GM13976 (cell line): ENCODE data around the gene GREM2.

Experiments
- DNase-seq: peaks from one replicate; pipeline ENCODE4 v3.0.0; 2012; ENCODE audit warnings: low spot score
- in situ Hi-C: fragments of 300-500 bp; cut with MboI; formaldehyde crosslinking; loops from one replicate; pipeline ENCODE4 v1.12.0; 2022; ENCODE audit warnings: low sequenced_read_pairs, mixed read lengths, inconsistent platforms; ENCODE audit not compliant: unreplicated experiment
- TF ChIP-seq, protein P1 (sequence below): IDR thresholded peaks from 2 replicates; pipeline ENCODE4 v1.5.1; 2012; ENCODE audit warnings: borderline replicate concordance, mild to moderate bottlenecking; ENCODE audit not compliant: insufficient read depth; ENCODE audit errors: extremely low read depth, missing control alignments, control extremely low read depth

The GREM2 gene

DNA sequence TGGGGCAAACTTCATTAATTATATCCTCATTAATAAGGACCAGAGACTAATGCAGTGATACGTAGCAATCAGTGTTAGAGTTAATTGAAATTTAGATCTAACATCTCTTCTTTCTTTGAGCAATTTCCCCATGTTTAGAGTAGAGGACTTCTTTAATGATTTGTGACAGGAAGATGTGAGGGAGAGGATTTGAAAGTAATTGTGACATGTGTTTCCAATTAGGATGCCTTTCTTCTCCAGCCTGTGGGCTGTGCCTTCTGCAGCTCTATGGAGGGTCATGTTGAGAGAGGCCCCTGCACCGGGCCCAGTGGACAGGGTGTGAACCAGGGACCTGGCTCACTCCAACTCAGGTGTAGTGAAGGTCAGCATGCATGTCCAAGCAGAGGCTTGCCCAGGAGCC lies 103.0 kb downstream of the GREM2 start:
- TF ChIP-seq, protein P1, sequence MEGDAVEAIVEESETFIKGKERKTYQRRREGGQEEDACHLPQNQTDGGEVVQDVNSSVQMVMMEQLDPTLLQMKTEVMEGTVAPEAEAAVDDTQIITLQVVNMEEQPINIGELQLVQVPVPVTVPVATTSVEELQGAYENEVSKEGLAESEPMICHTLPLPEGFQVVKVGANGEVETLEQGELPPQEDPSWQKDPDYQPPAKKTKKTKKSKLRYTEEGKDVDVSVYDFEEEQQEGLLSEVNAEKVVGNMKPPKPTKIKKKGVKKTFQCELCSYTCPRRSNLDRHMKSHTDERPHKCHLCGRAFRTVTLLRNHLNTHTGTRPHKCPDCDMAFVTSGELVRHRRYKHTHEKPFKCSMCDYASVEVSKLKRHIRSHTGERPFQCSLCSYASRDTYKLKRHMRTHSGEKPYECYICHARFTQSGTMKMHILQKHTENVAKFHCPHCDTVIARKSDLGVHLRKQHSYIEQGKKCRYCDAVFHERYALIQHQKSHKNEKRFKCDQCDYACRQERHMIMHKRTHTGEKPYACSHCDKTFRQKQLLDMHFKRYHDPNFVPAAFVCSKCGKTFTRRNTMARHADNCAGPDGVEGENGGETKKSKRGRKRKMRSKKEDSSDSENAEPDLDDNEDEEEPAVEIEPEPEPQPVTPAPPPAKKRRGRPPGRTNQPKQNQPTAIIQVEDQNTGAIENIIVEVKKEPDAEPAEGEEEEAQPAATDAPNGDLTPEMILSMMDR = no peak
- in situ Hi-C loops = no loop called here
- no peak for DNase-seq

DNA sequence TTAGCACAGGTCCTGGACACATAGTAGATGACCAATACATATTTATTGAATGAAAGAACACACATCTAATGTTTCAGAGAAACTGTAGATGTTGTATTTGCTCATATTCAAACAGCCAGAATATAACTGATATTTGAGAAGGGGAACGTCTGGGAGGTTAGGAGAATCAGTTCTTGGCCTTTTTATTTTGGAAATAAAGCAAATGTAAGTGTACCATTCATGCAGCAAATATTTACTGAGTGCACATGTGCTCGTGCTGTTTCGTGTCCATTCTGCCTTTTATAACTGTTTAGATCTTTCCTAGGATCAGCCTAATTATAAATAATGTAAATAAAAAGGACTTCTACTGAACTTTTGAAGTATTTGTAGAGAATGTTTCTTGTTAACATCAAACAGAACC lies 103.8 kb downstream of the GREM2 start:
- TF ChIP-seq, protein P1 = no peak
- DNase-seq = no peak
- in situ Hi-C loops = no loop called here

DNA sequence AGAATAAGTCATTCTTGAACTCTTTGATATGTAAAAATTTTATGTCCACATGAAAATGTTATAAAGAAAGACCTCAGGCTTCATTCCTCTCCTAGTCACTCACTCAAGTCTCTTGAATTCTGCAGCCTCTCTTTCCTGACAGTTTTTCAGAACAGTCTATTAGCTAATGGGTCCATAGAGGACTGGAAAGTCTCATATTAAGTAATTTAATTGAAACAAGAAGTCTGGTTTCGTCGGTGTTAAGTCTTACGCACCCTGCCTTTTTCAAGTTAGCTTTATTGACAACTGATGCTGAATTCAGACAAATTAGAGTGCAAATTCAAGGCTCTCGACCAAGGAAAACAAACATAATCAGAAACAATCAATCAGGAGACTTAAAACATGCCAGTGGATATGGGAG lies 105.8 kb downstream of the GREM2 start:
- in situ Hi-C loops = no loop called here
- TF ChIP-seq, protein P1 = no peak
- DNase-seq = no peak

DNA sequence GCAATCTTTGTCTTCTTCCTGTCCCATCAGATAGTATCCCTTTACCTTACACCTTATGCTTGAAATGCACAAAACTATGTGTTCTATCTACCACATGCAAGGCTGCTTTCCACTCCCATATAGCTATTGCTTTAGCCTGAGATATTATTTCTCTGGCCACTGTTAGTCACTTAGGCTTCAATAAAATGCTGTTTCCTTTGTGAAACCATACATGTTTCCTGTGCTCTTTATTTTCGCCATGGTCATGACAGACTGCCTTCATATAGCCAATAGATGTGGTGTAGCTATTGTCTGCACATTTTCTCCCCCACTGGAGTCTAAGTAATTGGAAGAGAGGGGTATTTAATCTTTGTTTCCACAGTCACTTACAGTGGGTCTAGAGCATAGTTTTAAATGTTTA lies 108.4 kb downstream of the GREM2 start:
- TF ChIP-seq, protein P1 = no peak
- in situ Hi-C loops = no loop called here
- DNase-seq = no peak

DNA sequence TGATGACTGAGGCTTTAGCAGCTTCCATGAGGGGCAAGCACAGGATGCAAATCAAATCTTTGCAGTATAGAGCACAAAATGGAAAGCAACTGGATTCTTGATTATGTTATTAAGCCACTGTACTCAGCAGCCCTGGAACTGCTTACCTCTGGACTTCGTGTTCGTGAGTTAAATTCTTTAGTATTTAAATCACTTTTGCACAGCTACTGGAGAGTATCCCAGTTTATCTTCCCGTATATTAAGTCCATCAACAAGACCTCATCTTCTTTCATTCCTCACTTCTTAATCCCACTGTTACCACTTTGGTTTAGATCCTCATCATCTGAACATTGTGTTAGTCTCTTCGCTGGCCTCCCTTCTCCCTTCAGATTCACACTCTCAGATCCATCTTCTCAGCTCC lies 108.9 kb downstream of the GREM2 start:
- no peak for DNase-seq
- in situ Hi-C loops = no loop called here
- TF ChIP-seq, protein P1 = no peak

DNA sequence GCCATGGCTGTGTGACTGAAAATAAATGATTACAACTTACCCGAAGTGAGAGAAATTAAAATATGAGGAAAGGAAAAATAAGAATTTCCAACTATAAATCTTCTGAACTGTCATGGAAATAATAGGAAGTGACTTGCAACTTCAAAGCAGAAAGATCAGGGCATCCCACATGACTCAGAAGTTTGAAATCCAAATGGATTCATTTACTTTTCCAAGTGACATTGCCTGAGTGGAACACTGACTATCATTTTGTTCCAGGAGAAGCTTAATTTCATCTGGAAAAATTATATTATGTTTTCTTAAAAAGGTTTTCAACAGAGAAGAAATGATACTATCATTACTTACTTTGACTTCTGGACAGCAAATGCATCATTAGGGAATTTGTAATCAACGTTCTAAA lies 110.8 kb downstream of the GREM2 start:
- no peak for DNase-seq
- TF ChIP-seq, protein P1 = no peak

DNA sequence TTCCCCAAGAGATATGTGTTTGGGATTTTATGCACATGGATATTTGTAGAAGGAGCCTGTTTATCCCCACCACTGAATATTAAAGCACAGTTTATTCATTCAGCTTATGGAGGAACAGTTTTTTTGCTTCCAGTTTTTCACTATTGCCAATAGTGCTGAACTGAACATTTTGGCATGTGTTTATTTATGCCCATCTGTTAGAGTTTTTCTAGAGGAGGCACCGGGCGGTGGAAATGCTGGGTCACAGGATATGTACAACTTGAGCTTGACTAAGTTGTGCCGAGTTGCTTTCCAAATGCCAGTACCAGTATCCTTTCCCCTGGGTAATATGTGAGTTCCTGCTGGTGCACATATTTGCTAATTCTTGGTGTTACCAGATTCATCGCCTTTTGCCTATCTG lies 111.3 kb downstream of the GREM2 start:
- in situ Hi-C loops = no loop called here
- DNase-seq = no peak
- TF ChIP-seq, protein P1 = no peak

More for the DNA sequence above, 110.8 kb downstream of the GREM2 start:
- in situ Hi-C loops = no loop called here
